T-cell (primary cell): Measurements from ENCODE around the gene ENTREP1. TPM values are rescaled to one million over a fixed set of nuclear protein-coding genes. Genes with fewer than 3 reads are reported as not detected.

ENCODE experiments used
- ATAC-seq, 4 experiments: fragments of 200-7000 bp in 3 of 4; fragments of 150-1000 bp in 1 of 4; cut with Tn5 transposase; replicated peaks in 1 of 4; 1 replicate in 3 of 4; 2 replicates in 1 of 4; pipeline ENCODE4 v1.10.0; 2021; ENCODE audit warnings: moderate library complexity in 3 of 4, mild to moderate bottlenecking in 2 of 4, moderate number of reproducible peaks in 1 of 4
- CTCF ChIA-PET, 2 donors: fragments of 300-600 bp; sonication (Branson Sonifier 250); formaldehyde crosslinking; loops; one replicate each; lab custom pipeline; 2022; ENCODE audit warnings: antibody characterized with exemption in 2 of 2; lab: Charles Lee
- POLR2A ChIA-PET, 2 donors: fragments of 300-600 bp; sonication (Branson Sonifier 250); formaldehyde crosslinking; loops; one replicate each; lab custom pipeline; 2022; ENCODE audit warnings: antibody characterized with exemption in 2 of 2; lab: Charles Lee
- DNase-seq, 35 experiments: peaks; one replicate each; pipeline versions ENCODE4 v3.0.0 to v3.0.0-alpha.2; 2013 to 2023
- H3K27ac ChIP-seq: one replicate; pipeline ENCODE4 v1.5.1; 2013; ENCODE audit warnings: low read length
- H3K27me3 ChIP-seq, 2 experiments: replicated peaks in 1 of 2; 1 replicate in 1 of 2; 2 replicates in 1 of 2; pipeline versions ENCODE4 v1.6.1 to v1.7.0; 2013; ENCODE audit warnings: low read length in 1 of 2, mixed read lengths in 1 of 2; ENCODE audit not compliant: control insufficient read depth in 2 of 2, insufficient read depth in 2 of 2; ENCODE audit errors: extremely low read depth in 1 of 2
- H3K36me3 ChIP-seq, 2 donors: 1 replicate in 1 of 2; 2 replicates in 1 of 2; pipeline versions ENCODE4 v1.6.1 to v1.7.0; 2013; ENCODE audit warnings: low read length in 1 of 2; ENCODE audit not compliant: control insufficient read depth in 2 of 2, insufficient read depth in 1 of 2; ENCODE audit errors: extremely low read depth in 1 of 2
- H3K4me1 ChIP-seq, 2 experiments: 1 replicate in 1 of 2; 2 replicates in 1 of 2; pipeline versions ENCODE4 v1.6.1 to v1.7.0; 2013; ENCODE audit warnings: low read length in 2 of 2, mixed read lengths in 1 of 2; ENCODE audit not compliant: insufficient read depth in 2 of 2, control insufficient read depth in 1 of 2; ENCODE audit errors: extremely low read depth in 1 of 2
- H3K4me3 ChIP-seq, 2 donors: 1 replicate in 1 of 2; 2 replicates in 1 of 2; pipeline versions ENCODE4 v1.5.1 to v1.7.0; 2013; ENCODE audit warnings: mild to moderate bottlenecking in 2 of 2, low read length in 1 of 2, moderate library complexity in 1 of 2; ENCODE audit not compliant: control insufficient read depth in 1 of 2; ENCODE audit errors: extremely low read depth in 1 of 2
- H3K9me3 ChIP-seq: 2 replicates; pipeline ENCODE4 v1.7.0; 2013
- H3K27ac Mint-ChIP-seq, 2 donors: one replicate each; pipeline ENCODE4 v1.8.0; 2020 to 2021; ENCODE audit warnings: mild to moderate bottlenecking in 2 of 2, mixed read lengths in 2 of 2
- H3K27me3 Mint-ChIP-seq, 2 donors: one replicate each; pipeline ENCODE4 v1.8.0; 2021 to 2022; ENCODE audit warnings: mixed read lengths in 2 of 2
- H3K36me3 Mint-ChIP-seq: one replicate; pipeline ENCODE4 v1.8.0; 2021; ENCODE audit warnings: mixed read lengths
- H3K4me1 Mint-ChIP-seq, 3 donors: one replicate each; pipeline ENCODE4 v1.8.0; 2020 to 2022; ENCODE audit warnings: mixed read lengths in 3 of 3, mild to moderate bottlenecking in 1 of 3
- H3K4me3 Mint-ChIP-seq, 3 donors: one replicate each; pipeline ENCODE4 v1.8.0; 2020 to 2022; ENCODE audit warnings: mild to moderate bottlenecking in 3 of 3, mixed read lengths in 3 of 3, moderate library complexity in 3 of 3
- H3K9me3 Mint-ChIP-seq, 3 donors: one replicate each; pipeline ENCODE4 v1.8.0; 2020 to 2022; ENCODE audit warnings: mixed read lengths in 3 of 3
- WGBS: methylation state at CpG from one replicate; pipeline ENCODE4 v1.1.5; 2013; ENCODE audit warnings: missing lambda C conversion rate; ENCODE audit not compliant: insufficient coverage; 5-methylcytosine and 5-hydroxymethylcytosine counted together
- total RNA-seq, 35 experiments: library from RNA in 6 of 35; stranded (reverse) in 6 of 35; fragments of 120-200 nt in 1 of 35; gene quantifications; one replicate each; pipeline versions ENCODE4 v1.2.1 to v1.2.4 and lab custom pipeline; 2013 to 2026

Gene ENTREP1
- total RNA-seq, 5 donors from 2014 or later (not counting 1 experiment from before 2014, with no cell fraction given) = 0.13 to 0.16 TPM; not detected in 3

DNA sequence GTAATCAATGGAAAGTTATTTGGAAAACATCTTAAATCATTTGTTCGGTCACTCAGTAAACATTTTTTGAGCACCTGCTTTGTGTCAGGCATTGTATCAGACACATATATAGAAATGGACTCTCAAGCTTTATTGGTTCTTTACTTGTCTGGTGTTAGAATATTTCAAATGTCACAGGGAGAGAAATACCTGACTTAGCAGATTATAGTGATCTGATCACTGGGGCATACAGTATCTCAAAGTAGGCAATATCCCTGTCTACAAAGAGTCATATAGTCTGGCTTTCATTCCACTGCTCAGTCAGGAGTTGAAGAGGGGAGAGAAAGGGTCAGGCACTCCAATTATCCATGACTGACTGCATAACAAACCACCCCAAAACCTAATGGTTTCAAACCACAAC is 30.2 kb downstream of the ENTREP1 start:
- H3K27ac ChIP-seq = no peak overlapping the region
- no peaks in the 10 kb centered on the region for H3K36me3 ChIP-seq
- no peaks in the 10 kb centered on the region for H3K4me1 ChIP-seq
- WGBS = 100% methylated on average over 1 of the region's 1 CpG
- H3K27me3 ChIP-seq = no peaks in the 10 kb centered on the region
- H3K4me3 ChIP-seq = no peak overlapping the region
- ATAC-seq (no peak), DNase-seq (no peak)
- Mint-ChIP-seq H3K27me3 (peaks cover 9 to 18% of the 10 kb centered on the region in 2 donors), H3K4me3 (no peak overlapping the region), H3K4me1 (no peaks in the 10 kb centered on the region), H3K9me3 (no peaks in the 10 kb centered on the region), H3K36me3 (no peaks in the 10 kb centered on the region), H3K27ac (no peak overlapping the region)
- POLR2A ChIA-PET = no interaction called here
- H3K9me3 ChIP-seq = no peaks in the 10 kb centered on the region
- CTCF ChIA-PET = no interaction called here

DNA sequence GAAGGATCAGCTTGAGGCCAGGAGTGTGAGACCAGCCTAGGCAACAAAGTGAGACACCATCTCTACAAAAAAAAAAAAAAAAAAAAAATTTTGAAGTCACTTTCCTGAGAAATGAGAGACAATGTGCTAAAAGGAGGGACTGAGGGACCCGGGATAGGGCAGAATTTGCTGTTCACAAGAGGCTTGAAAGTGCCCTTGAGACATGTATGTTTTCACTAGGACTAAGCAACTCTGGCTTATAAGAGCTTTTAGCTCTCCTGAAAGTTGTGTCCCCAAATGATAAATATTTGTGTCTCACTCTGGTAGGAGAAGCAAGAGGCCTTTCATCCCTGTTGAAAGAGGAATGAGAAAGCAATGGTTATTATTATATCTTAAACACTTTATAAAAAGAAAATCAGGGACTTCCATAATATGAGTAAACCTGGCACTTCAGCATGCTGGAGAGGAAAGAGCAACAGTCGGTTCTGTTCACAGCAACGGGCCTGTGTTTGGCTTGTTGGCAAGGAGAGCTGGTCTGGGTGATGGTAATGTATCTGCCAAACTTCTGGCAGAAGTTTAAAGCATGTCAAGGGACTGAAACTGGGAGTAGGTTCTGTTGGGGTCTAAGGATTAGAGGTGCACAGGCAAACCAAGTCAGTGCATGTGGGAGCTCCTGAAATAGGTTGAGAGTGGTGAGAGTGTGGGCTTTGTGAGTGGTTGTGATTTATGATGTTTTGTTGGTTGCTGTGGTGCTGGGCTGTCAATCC is 32.2 kb downstream of the ENTREP1 start:
- Mint-ChIP-seq H3K4me3 (no peak overlapping the region), H3K27me3 (peaks cover 9 to 18% of the 10 kb centered on the region in 2 donors), H3K4me1 (no peaks in the 10 kb centered on the region), H3K27ac (no peak overlapping the region), H3K36me3 (no peaks in the 10 kb centered on the region), H3K9me3 (no peaks in the 10 kb centered on the region)
- CTCF ChIA-PET = no interaction called here
- WGBS = 71% methylated on average over 3 of the region's 3 CpGs
- Histone ChIP-seq H3K4me3 (no peak overlapping the region), H3K4me1 (no peaks in the 10 kb centered on the region), H3K27me3 (no peaks in the 10 kb centered on the region), H3K27ac (no peak overlapping the region), H3K36me3 (no peaks in the 10 kb centered on the region), H3K9me3 (no peaks in the 10 kb centered on the region)
- POLR2A ChIA-PET = no interaction called here
- DNase-seq = no peak
- no peak for ATAC-seq

DNA sequence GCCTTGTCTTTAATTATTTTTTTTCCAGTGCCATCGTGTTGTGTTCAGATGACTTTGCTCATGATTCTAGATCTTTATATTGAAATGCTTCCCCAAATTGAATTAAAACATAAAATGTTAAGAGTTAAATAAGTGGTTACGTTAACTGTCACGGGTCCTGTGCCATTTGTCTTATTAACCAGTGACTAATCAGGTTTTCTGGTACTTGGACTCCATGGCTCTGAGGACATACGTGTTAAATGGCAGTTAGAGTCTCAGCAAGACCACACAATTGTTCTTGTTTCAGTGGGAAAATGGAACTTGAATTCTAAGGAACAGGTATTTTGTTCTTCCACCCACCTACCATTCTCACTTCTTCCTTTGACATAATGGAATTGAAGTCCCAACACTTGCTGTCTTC is 32.8 kb downstream of the ENTREP1 start:
- no peak overlapping the region for H3K4me3 ChIP-seq
- H3K27ac Mint-ChIP-seq = no peak overlapping the region
- no peaks in the 10 kb centered on the region for H3K36me3 Mint-ChIP-seq
- DNase-seq (no peak), ATAC-seq (no peak)
- no peaks in the 10 kb centered on the region for H3K9me3 ChIP-seq
- H3K36me3 ChIP-seq = no peaks in the 10 kb centered on the region
- CTCF ChIA-PET = no interaction called here
- WGBS = 90% methylated on average over 3 of the region's 4 CpGs
- POLR2A ChIA-PET = no interaction called here
- no peak overlapping the region for H3K4me3 Mint-ChIP-seq
- H3K27ac ChIP-seq = no peak overlapping the region
- no peaks in the 10 kb centered on the region for H3K4me1 Mint-ChIP-seq
- no peaks in the 10 kb centered on the region for H3K9me3 Mint-ChIP-seq
- no peaks in the 10 kb centered on the region for H3K27me3 ChIP-seq
- peaks cover 9 to 18% of the 10 kb centered on the region in 2 donors for H3K27me3 Mint-ChIP-seq
- no peaks in the 10 kb centered on the region for H3K4me1 ChIP-seq

DNA sequence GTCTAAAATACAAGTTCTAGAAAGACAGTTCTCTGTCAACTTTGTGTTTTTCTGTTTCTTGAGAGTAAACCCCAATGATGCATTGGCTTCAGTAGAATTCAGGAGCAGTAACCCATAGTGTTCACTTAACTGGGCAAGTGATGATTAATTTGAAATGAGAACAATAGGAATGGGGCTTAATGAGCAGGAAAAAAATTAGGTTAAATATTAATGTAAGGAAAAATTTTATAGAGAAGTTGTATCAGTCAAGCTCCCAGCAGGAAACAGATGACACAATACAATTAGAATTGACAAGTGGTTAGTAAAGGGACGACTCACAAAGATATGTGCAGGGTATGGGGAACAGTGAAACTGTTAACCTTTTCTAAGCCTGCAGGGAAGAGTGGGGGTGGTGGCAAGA is 38.2 kb downstream of the ENTREP1 start:
- no peak overlapping the region for H3K4me3 Mint-ChIP-seq
- Histone ChIP-seq H3K27ac (no peak overlapping the region), H3K36me3 (no peaks in the 10 kb centered on the region), H3K27me3 (no peaks in the 10 kb centered on the region), H3K4me1 (no peaks in the 10 kb centered on the region), H3K9me3 (no peaks in the 10 kb centered on the region), H3K4me3 (no peak overlapping the region)
- ATAC-seq (no peak), DNase-seq (no peak)
- no peaks in the 10 kb centered on the region for H3K36me3 Mint-ChIP-seq
- 0% methylated on average over 1 of the region's 1 CpG for WGBS
- ChIA-PET POLR2A (no interaction called here), CTCF (no interaction called here)
- no peaks in the 10 kb centered on the region for H3K4me1 Mint-ChIP-seq
- peaks cover 5 to 12% of the 10 kb centered on the region in 2 donors for H3K27me3 Mint-ChIP-seq
- H3K27ac Mint-ChIP-seq = no peak overlapping the region
- peaks cover 0 to 2% (median under 1%) of the 10 kb centered on the region in 3 donors for H3K9me3 Mint-ChIP-seq

DNA sequence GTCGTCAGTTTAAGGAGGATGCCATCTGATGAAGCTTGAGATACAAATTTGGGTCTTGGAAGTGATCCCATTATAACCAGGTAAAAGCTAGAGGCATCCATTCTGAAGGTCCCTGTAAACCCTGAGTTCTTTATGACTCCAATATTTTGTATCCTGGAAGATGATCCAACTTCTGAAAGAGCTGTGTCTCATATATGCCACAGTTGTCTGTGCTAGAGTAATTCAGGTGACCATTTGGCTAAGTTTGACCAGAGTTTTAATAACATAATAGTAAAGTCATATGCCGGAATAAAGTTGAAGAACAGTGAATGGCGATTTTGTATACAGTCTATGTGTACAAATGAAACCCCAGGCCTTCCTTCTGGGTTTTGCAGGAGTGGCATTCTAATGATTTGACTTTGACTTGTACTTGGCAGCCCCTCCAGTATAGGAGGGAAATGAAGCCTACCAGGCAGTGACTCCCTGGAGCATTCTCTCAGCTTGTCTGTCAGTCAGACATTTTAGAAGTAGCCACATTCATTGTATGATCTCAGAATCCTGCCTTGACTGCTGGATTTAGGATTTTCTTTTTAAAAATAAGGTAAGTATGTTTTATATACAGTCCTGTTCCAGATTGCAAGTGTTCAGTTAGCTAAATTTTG is 39.6 kb downstream of the ENTREP1 start:
- H3K27me3 Mint-ChIP-seq = peaks cover 16 to 19% of the 10 kb centered on the region in 2 donors
- Histone ChIP-seq H3K4me1 (no peaks in the 10 kb centered on the region), H3K4me3 (no peak overlapping the region), H3K27ac (no peak overlapping the region), H3K9me3 (no peaks in the 10 kb centered on the region), H3K36me3 (no peaks in the 10 kb centered on the region), H3K27me3 (no peaks in the 10 kb centered on the region)
- 81% methylated on average over 3 of the region's 3 CpGs for WGBS
- CTCF ChIA-PET = no interaction called here
- no peak for DNase-seq
- ATAC-seq = no peak
- peaks cover 0 to 5% (median 3%) of the 10 kb centered on the region in 3 donors for H3K9me3 Mint-ChIP-seq
- H3K27ac Mint-ChIP-seq = no peak overlapping the region
- no peaks in the 10 kb centered on the region for H3K4me1 Mint-ChIP-seq
- H3K36me3 Mint-ChIP-seq = no peaks in the 10 kb centered on the region
- H3K4me3 Mint-ChIP-seq = no peak overlapping the region
- POLR2A ChIA-PET = no interaction called here

DNA sequence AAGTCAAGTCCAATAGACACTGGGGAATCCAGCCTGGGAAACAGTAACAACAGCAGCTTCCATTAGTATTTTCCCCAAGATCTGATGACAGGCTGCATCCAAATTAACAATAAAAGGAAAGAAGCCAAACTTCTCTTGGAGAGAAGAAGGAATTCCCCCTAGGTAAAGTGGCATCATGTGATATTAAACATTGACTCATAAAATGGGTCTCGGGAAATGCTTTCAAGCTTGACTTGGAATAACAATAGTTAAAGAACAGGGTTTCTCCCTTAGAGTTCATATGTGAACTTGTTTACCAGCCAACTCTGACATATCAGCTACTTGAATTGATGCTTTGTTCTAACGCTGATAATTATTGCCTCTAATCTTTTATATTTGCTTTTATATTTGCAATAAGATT is 45.4 kb downstream of the ENTREP1 start:
- Histone ChIP-seq H3K9me3 (no peaks in the 10 kb centered on the region), H3K27ac (no peak overlapping the region), H3K36me3 (no peaks in the 10 kb centered on the region), H3K4me3 (no peak overlapping the region), H3K4me1 (no peaks in the 10 kb centered on the region), H3K27me3 (no peaks in the 10 kb centered on the region)
- POLR2A ChIA-PET = no interaction called here
- DNase-seq = no peak
- Mint-ChIP-seq H3K27ac (no peak overlapping the region), H3K36me3 (no peaks in the 10 kb centered on the region), H3K4me1 (no peaks in the 10 kb centered on the region), H3K9me3 (peaks cover 0 to 5% (median 3%) of the 10 kb centered on the region in 3 donors), H3K4me3 (no peak overlapping the region), H3K27me3 (peaks cover 26 to 30% of the 10 kb centered on the region in 2 donors)
- ATAC-seq = no peak
- no CpG with 5 or more reads among the region's 2 CpGs for WGBS
- CTCF ChIA-PET = no interaction called here
